Activated naive CD4-positive, alpha-beta T cell treated with Interleukin-2 at 50 U/mL for 16 hours (primary cell): ENCODE measurements around the gene SP3.

Experiments
- DNase-seq: peaks from one replicate; pipeline ENCODE4 v3.0.0-alpha.2; 2020

SP3 gene

GRCh38 chr2:173884025-173884802 is 81.0 kb downstream of the SP3 start:
- peak; percentile 33 for DNase-seq

GRCh38 chr2:173881886-173882285 is 83.3 kb downstream of the SP3 start:
- DNase-seq: no peak

- no peak for DNase-seq
Measured at GRCh38 chr2:173881461-173881860, 83.7 kb downstream of the SP3 start.

- no peak for DNase-seq
Measured at GRCh38 chr2:173880561-173880960, 84.6 kb downstream of the SP3 start.

GRCh38 chr2:173876833-173877413 is 88.2 kb downstream of the SP3 start:
- DNase-seq: no peak

- DNase-seq: no peak
Measured at GRCh38 chr2:173874894-173875237, 90.3 kb downstream of the SP3 start.

- DNase-seq: no peak
Measured at GRCh38 chr2:173874003-173874893, 90.9 kb downstream of the SP3 start.

GRCh38 chr2:173872714-173873113 is 92.5 kb downstream of the SP3 start:
- no peak for DNase-seq

- no peak for DNase-seq
Measured at GRCh38 chr2:173869244-173870229, 95.6 kb downstream of the SP3 start.

GRCh38 chr2:173868406-173868805 is 96.8 kb downstream of the SP3 start:
- no peak for DNase-seq

GRCh38 chr2:173866874-173867618 is 98.1 kb downstream of the SP3 start:
- DNase-seq: no peak

GRCh38 chr2:173865971-173866873 is 99.0 kb downstream of the SP3 start:
- no peak for DNase-seq

GRCh38 chr2:173862612-173863217 is 102.5 kb downstream of the SP3 start:
- DNase-seq: no peak

- no peak for DNase-seq
Measured at GRCh38 chr2:173860566-173860965, 104.6 kb downstream of the SP3 start.

GRCh38 chr2:173860082-173860481 is 105.1 kb downstream of the SP3 start:
- DNase-seq: no peak

GRCh38 chr2:173858291-173858731 is 106.9 kb downstream of the SP3 start:
- DNase-seq: no peak
